OCI-LY7 (cell line): Measurements from ENCODE around the gene EPHA6. TPM values are rescaled to one million over a fixed set of nuclear protein-coding genes. Genes with fewer than 3 reads are reported as not detected.

Experiments used
- BruUV-seq: library from RNA; stranded (reverse); fragments of 400-500 nt; replicated peaks from 2 replicates; lab custom pipeline; 2021; lab: Mats Ljungman, UMichigan
- CTCF ChIA-PET: fragments of 300-600 bp; sonication (Branson Sonifier 250); formaldehyde crosslinking; loops from one replicate; lab custom pipeline; 2022; ENCODE audit warnings: antibody characterized with exemption; ENCODE audit not compliant: unreplicated experiment; lab: Charles Lee
- POLR2A ChIA-PET: fragments of 300-600 bp; sonication (Branson Sonifier 250); formaldehyde crosslinking; loops from one replicate; lab custom pipeline; 2022; ENCODE audit warnings: antibody characterized with exemption; lab: Charles Lee
- DNase-seq: peaks from one replicate; pipeline ENCODE4 v3.0.0-alpha.2; 2015; ENCODE audit warnings: low spot score
- H2AFZ ChIP-seq: fragments of 200-600 bp; sonication (generic), shearing (Covaris generic); 2 replicates; pipeline ENCODE4 v1.6.1; 2014; ENCODE audit warnings: mild to moderate bottlenecking, antibody characterized with exemption, low read length, moderate library complexity
- H3K27ac ChIP-seq: fragments of 200-600 bp; sonication (generic); 2 replicates; pipeline ENCODE4 v1.5.1; 2014; ENCODE audit warnings: mixed run types, low read depth, mild to moderate bottlenecking, moderate library complexity, low read length, inconsistent platforms; ENCODE audit not compliant: poor library complexity, severe bottlenecking
- H3K36me3 ChIP-seq: fragments of 200-600 bp; sonication (generic); 2 replicates; pipeline ENCODE4 v1.6.1; 2014; ENCODE audit warnings: mild to moderate bottlenecking, antibody characterized with exemption, low read length, moderate library complexity, mixed read lengths; ENCODE audit not compliant: insufficient read depth
- H3K4me1 ChIP-seq: fragments of 200-600 bp; sonication (generic); 2 replicates; pipeline ENCODE4 v1.5.1; 2014; ENCODE audit warnings: mild to moderate bottlenecking, low read length; ENCODE audit not compliant: insufficient read depth, poor library complexity, severe bottlenecking
- H3K4me2 ChIP-seq: fragments of 200-600 bp; sonication (generic); 2 replicates; pipeline ENCODE4 v1.6.1; 2014; ENCODE audit warnings: mild to moderate bottlenecking, low read length
- H3K4me3 ChIP-seq: fragments of 200-600 bp; sonication (generic); 2 replicates; pipeline ENCODE4 v1.5.1; 2014; ENCODE audit warnings: mild to moderate bottlenecking, low read depth, low read length; ENCODE audit not compliant: poor library complexity, severe bottlenecking
- H3K79me2 ChIP-seq: fragments of 200-600 bp; sonication (generic); 2 replicates; pipeline ENCODE4 v1.6.1; 2016; ENCODE audit warnings: low read depth, mild to moderate bottlenecking, low read length, moderate library complexity, mixed read lengths; ENCODE audit not compliant: insufficient read depth
- H3K9me2 ChIP-seq: fragments of 200-600 bp; sonication (generic); 2 replicates; pipeline ENCODE4 v1.6.1; 2016; ENCODE audit warnings: mild to moderate bottlenecking, low read length, mixed read lengths; ENCODE audit not compliant: insufficient read depth
- H3K9me3 ChIP-seq: fragments of 200-600 bp; sonication (generic); 2 replicates; pipeline ENCODE4 v1.6.1; 2014; ENCODE audit warnings: mild to moderate bottlenecking, mixed run types, low read length, mixed read lengths
- H4K20me1 ChIP-seq: fragments of 200-600 bp; sonication (generic); 2 replicates; pipeline ENCODE4 v1.6.1; 2014; ENCODE audit warnings: mild to moderate bottlenecking, antibody characterized with exemption, low read length, moderate library complexity, mixed read lengths; ENCODE audit not compliant: insufficient read depth
- EZH2phosphoT487 ChIP-seq: fragments of 200-600 bp; sonication (generic); IDR thresholded peaks from 2 replicates; pipeline ENCODE4 v1.6.1; 2018; ENCODE audit warnings: low read depth, borderline replicate concordance, mild to moderate bottlenecking, mixed run types, antibody characterized with exemption, low read length, moderate library complexity, mixed read lengths
- intact Hi-C: fragments of 100-400 bp; cut with micrococcal nuclease; formaldehyde crosslinking; loops from one replicate; pipeline ENCODE4 v1.10.0; 2022; ENCODE audit not compliant: unreplicated experiment
- total RNA-seq, 2 experiments: library from RNA; depleted of rRNA in 1 of 2; stranded (reverse); fragments of >200 nt in 1 of 2; shearing (Covaris generic) in 1 of 2; gene quantifications; 2 replicates each; pipeline ENCODE4 v1.2.3, GENCODE V29; 2014 to 2022
- TF ChIP-seq, protein P1 (sequence below): fragments of 200-600 bp; sonication (generic); conservative IDR thresholded peaks from 2 replicates; pipeline ENCODE4 v1.5.1; 2014; ENCODE audit warnings: mild to moderate bottlenecking, antibody characterized with exemption, low read length, moderate library complexity, mixed read lengths

Gene EPHA6
- total RNA-seq, 2 experiments from 2014 or later = not detected

DNA sequence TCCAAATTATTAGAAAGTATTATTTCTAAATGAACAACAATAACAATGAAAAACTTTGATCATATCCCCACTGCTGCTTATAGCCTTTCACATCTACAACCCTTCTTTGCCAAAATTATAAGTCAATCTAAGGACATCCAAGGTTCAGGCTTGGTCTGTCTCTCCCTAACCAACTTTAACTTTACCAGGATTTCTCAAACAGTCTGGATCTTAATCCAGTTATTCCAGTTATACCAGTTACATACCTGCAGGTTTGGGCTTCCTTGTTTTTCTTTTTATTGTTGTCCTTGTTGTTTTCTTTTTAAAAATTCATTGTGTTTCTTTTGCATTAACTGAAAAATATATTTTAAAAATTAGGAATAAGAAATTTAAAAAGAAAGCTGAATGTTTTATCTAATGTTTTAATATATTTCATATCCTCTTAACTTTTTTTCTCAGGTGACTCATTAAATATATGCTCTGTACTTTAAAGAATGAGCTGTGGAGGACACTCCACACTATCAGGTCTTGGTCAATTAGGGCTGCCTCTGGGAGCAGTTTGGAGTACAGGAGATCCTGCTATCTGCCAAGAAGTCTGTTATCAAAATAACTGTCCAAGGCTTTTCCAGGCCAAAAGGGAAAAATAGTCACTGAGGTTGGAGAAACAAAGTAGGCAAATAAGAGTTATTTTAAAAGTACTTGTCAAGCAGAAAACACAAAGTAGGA is 421.4 kb downstream of the EPHA6 start:
- intact Hi-C loops = no loop called here
- no peak for DNase-seq
- no peak overlapping the region for H3K4me2 ChIP-seq

DNA sequence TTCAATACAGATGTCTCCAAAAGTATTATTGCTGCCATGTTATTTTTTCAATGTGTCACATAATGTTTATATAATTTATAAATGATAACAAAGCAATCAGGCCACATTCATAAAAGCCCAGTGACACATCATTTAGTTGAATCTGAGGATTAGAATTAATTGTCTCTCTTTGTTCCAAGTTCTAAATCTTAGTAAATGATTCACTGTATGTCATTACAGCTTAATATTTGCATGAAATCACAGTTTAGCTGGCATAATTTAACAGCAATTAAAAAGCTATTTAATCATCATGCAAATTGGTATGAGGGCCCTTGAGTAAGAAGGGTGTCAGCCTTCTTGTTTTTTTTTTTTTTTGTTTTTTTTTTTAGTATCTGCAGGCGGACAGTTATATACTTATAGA is 427.0 kb downstream of the EPHA6 start:
- no peaks in the 10 kb centered on the region for H3K9me3 ChIP-seq
- POLR2A ChIA-PET = interaction anchor here (1.6 kb wide), 1 partner anchor 12 kb away, joined by 6 read pairs; no protein-coding TSS in a partner anchor
- no peak overlapping the region for H2AFZ ChIP-seq
- no peaks in the 10 kb centered on the region for H3K4me1 ChIP-seq
- H3K4me3 ChIP-seq = no peak overlapping the region
- H3K27ac ChIP-seq = no peak overlapping the region
- TF ChIP-seq, protein P1, sequence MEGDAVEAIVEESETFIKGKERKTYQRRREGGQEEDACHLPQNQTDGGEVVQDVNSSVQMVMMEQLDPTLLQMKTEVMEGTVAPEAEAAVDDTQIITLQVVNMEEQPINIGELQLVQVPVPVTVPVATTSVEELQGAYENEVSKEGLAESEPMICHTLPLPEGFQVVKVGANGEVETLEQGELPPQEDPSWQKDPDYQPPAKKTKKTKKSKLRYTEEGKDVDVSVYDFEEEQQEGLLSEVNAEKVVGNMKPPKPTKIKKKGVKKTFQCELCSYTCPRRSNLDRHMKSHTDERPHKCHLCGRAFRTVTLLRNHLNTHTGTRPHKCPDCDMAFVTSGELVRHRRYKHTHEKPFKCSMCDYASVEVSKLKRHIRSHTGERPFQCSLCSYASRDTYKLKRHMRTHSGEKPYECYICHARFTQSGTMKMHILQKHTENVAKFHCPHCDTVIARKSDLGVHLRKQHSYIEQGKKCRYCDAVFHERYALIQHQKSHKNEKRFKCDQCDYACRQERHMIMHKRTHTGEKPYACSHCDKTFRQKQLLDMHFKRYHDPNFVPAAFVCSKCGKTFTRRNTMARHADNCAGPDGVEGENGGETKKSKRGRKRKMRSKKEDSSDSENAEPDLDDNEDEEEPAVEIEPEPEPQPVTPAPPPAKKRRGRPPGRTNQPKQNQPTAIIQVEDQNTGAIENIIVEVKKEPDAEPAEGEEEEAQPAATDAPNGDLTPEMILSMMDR = no peak
- TF ChIP-seq EZH2phosphoT487 = no peak
- no peaks in the 10 kb centered on the region for H3K79me2 ChIP-seq
- no peak for DNase-seq
- no peaks in the 10 kb centered on the region for H3K9me2 ChIP-seq
- no peaks in the 10 kb centered on the region for H3K36me3 ChIP-seq
- CTCF ChIA-PET = no interaction called here
- intact Hi-C loops = no loop called here
- BruUV-seq = no TSS peak
- H3K4me2 ChIP-seq = no peak overlapping the region
- H4K20me1 ChIP-seq = no peaks in the 10 kb centered on the region

More for the DNA sequence above, 421.4 kb downstream of the EPHA6 start:
- no TSS peak for BruUV-seq
- H2AFZ ChIP-seq = no peak overlapping the region
- H3K27ac ChIP-seq = no peak overlapping the region
- no peaks in the 10 kb centered on the region for H3K36me3 ChIP-seq
- H3K79me2 ChIP-seq = no peaks in the 10 kb centered on the region
- ChIA-PET POLR2A (no interaction called here), CTCF (no interaction called here)
- no peak for TF ChIP-seq EZH2phosphoT487
- no peaks in the 10 kb centered on the region for H3K9me3 ChIP-seq
- no peaks in the 10 kb centered on the region for H3K4me1 ChIP-seq
- no peaks in the 10 kb centered on the region for H4K20me1 ChIP-seq
- no peak overlapping the region for H3K4me3 ChIP-seq
- no peaks in the 10 kb centered on the region for H3K9me2 ChIP-seq

DNA sequence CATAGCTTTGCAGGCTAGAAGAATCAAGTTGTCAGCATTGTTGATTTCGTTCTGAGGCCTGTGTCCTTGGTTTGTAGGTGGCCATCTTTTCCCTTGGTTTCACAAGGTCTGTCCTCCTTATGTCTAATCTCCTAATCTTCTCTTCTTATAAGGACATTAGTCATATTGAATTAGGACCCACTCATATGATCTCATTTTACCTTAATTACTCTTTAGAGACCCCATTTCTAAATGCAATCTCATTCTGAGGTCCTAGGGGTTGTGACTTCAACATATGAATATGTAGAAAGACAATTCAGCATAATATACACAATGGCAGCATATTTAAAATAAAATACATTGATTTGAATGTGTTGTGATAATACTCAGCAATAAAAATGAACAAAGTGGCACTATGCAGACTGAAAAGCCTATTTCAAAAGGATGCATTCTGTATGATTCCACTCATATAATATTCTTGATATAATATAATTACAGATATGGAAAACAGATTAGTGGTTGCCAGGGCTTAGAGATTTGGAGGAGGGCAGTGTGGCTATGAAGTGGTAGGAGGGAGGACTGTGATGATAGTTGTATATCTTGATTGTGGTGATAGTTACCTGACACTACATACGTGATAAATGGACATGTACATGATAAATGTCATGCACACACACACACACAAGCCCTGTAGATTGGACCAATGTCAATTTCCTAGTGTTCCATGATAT is 431.0 kb downstream of the EPHA6 start:
- ChIA-PET CTCF (no interaction called here), POLR2A (no interaction called here)
- H3K9me3 ChIP-seq = no peaks in the 10 kb centered on the region
- H4K20me1 ChIP-seq = no peaks in the 10 kb centered on the region
- no peaks in the 10 kb centered on the region for H3K79me2 ChIP-seq
- no TSS peak for BruUV-seq
- no peak for DNase-seq
- H3K9me2 ChIP-seq = no peaks in the 10 kb centered on the region
- TF ChIP-seq EZH2phosphoT487 = no peak
- TF ChIP-seq, protein P1 = no peak
- H3K36me3 ChIP-seq = no peaks in the 10 kb centered on the region
- H3K27ac ChIP-seq = no peak overlapping the region
- H3K4me1 ChIP-seq = no peaks in the 10 kb centered on the region
- no peak overlapping the region for H3K4me3 ChIP-seq
- intact Hi-C loops = no loop called here
- no peak overlapping the region for H2AFZ ChIP-seq
- H3K4me2 ChIP-seq = no peak overlapping the region
